GM12878 (cell line): ENCODE measurements around the gene NFKBIA. TPM values are rescaled to one million over a fixed set of nuclear protein-coding genes. Genes with fewer than 3 reads are reported as not detected.

Experiments
- ATAC-seq: fragments of 200-7000 bp; cut with Tn5 transposase; 3 replicates; pipeline ENCODE4 v1.9.1; 2020; ENCODE audit warnings: mild to moderate bottlenecking, moderate library complexity
- BruUV-seq: library from RNA; stranded (reverse); fragments of 400-500 nt; replicated peaks from 2 replicates; lab custom pipeline; 2021; lab: Mats Ljungman, UMichigan
- CTCF ChIA-PET: fragments of 300-600 bp; sonication (Branson Sonifier 250); formaldehyde crosslinking; extraction: SDS; loops from one replicate; lab custom pipeline; 2021; ENCODE audit warnings: inconsistent platforms; lab: Yijun Ruan, JAX
- POLR2A ChIA-PET: fragments of 350-600 bp; formaldehyde crosslinking; extraction: SDS; loops from one replicate; lab custom pipeline; 2021; ENCODE audit warnings: inconsistent platforms; lab: Charles Lee
- RAD21 ChIA-PET: fragments of 300-600 bp; sonication (Branson Sonifier 250); formaldehyde crosslinking; loops from one replicate; lab custom pipeline; 2023; ENCODE audit warnings: antibody characterized with exemption; ENCODE audit not compliant: unreplicated experiment; lab: Charles Lee
- SMC1A ChIA-PET: fragments of 300-600 bp; sonication (Branson Sonifier 250); formaldehyde crosslinking; loops from one replicate; lab custom pipeline; 2023; ENCODE audit not compliant: unreplicated experiment, uncharacterized antibody; lab: Charles Lee
- DNase-seq: peaks from one replicate; pipeline ENCODE4 v3.0.0-alpha.2; 2011; ENCODE audit warnings: low read depth, low spot score
- FAIRE-seq: peaks from 3 replicates; lab custom pipeline; 2011; peaks lifted over from hg19 to GRCh38; lab: Jason Lieb, UNC
- H2AFZ ChIP-seq: 2 replicates; pipeline ENCODE4 v1.6.0; 2011; ENCODE audit warnings: low read depth, low read length, control low read depth; ENCODE audit not compliant: control insufficient read depth
- H3K27ac ChIP-seq: 2 replicates; pipeline ENCODE4 v1.5.1; 2011; ENCODE audit warnings: control low read depth; ENCODE audit not compliant: control insufficient read depth, insufficient read depth
- H3K27me3 ChIP-seq, 2 experiments: replicated peaks in 1 of 2; 2 replicates each; pipeline versions ENCODE4 v1.6.0 to v1.6.1; 2011; ENCODE audit warnings: low read length in 1 of 2; ENCODE audit not compliant: control insufficient read depth in 2 of 2, insufficient read depth in 2 of 2
- H3K36me3 ChIP-seq, 2 experiments: 2 replicates each; pipeline ENCODE4 v1.5.1; 2011; ENCODE audit warnings: low read length in 1 of 2; ENCODE audit not compliant: control insufficient read depth in 2 of 2, insufficient read depth in 2 of 2
- H3K4me1 ChIP-seq: 2 replicates; pipeline ENCODE4 v1.6.1; 2011; ENCODE audit warnings: mild to moderate bottlenecking, low read length, moderate library complexity, mixed read lengths; ENCODE audit not compliant: control insufficient read depth, insufficient read depth
- H3K4me2 ChIP-seq: 2 replicates; pipeline ENCODE4 v1.6.0; 2011; ENCODE audit warnings: control low read depth; ENCODE audit not compliant: control insufficient read depth, insufficient read depth
- H3K4me3 ChIP-seq: fragments of 200-600 bp; sonication (generic); 2 replicates; pipeline ENCODE4 v1.5.1; 2016
- H3K79me2 ChIP-seq: 2 replicates; pipeline ENCODE4 v1.6.0; 2011; ENCODE audit warnings: low read length; ENCODE audit not compliant: control insufficient read depth, insufficient read depth
- H3K9ac ChIP-seq: 2 replicates; pipeline ENCODE4 v1.8.0; 2011; ENCODE audit warnings: low read length, control low read depth, mixed read lengths; ENCODE audit not compliant: control insufficient read depth, insufficient read depth
- H3K9me3 ChIP-seq: replicated peaks from 3 replicates; pipeline ENCODE4 v1.5.1; 2011; ENCODE audit warnings: mild to moderate bottlenecking, low read length; ENCODE audit not compliant: control insufficient read depth, insufficient read depth
- H4K20me1 ChIP-seq: 2 replicates; pipeline ENCODE4 v1.6.0; 2011; ENCODE audit not compliant: control insufficient read depth, insufficient read depth
- ASH2L ChIP-seq: fragments of 300-600, 200-600 bp; sonication (generic); IDR thresholded peaks from 2 replicates; pipeline ENCODE4 v1.6.1; 2017; ENCODE audit warnings: low read depth, mild to moderate bottlenecking, borderline replicate concordance
- ATF2 ChIP-seq: IDR thresholded peaks from 2 replicates; pipeline ENCODE4 v1.6.1; 2012; ENCODE audit warnings: low read length, inconsistent platforms
- BCL11A ChIP-seq: IDR thresholded peaks from 2 replicates; pipeline ENCODE4 v1.6.1; 2011; ENCODE audit warnings: low read depth, low read length
- ETV6 ChIP-seq, 2 experiments: fragments of 450-650 bp in 1 of 2; IDR thresholded peaks in 1 of 2; conservative IDR thresholded peaks in 1 of 2; 2 replicates each; pipeline ENCODE4 v1.6.1; 2014; ENCODE audit warnings: antibody characterized with exemption in 1 of 2, borderline replicate concordance in 1 of 2, low read depth in 1 of 2, mild to moderate bottlenecking in 1 of 2, moderate library complexity in 1 of 2
- IRF4 ChIP-seq: IDR thresholded peaks from 2 replicates; pipeline ENCODE4 v1.6.1; 2011; ENCODE audit warnings: low read depth, low read length
- LARP7 ChIP-seq: fragments of 450-650 bp; IDR thresholded peaks from 2 replicates; pipeline ENCODE4 v1.6.1; 2017; ENCODE audit warnings: mild to moderate bottlenecking
- NR2F1 ChIP-seq: fragments of 450-650 bp; conservative IDR thresholded peaks from 2 replicates; pipeline ENCODE4 v1.6.1; 2017; ENCODE audit warnings: mild to moderate bottlenecking
- NRF1 ChIP-seq: conservative IDR thresholded peaks from 2 replicates; pipeline ENCODE4 v1.6.1; 2011; ENCODE audit warnings: mild to moderate bottlenecking, low read depth, low read length, improper control_type of control experiment
- SMARCA5 ChIP-seq: fragments of 450-650 bp; IDR thresholded peaks from 2 replicates; pipeline ENCODE4 v1.6.1; 2017; ENCODE audit warnings: mild to moderate bottlenecking
- SREBF1 ChIP-seq: IDR thresholded peaks from 2 replicates; pipeline ENCODE4 v1.6.1; 2012; ENCODE audit warnings: mild to moderate bottlenecking, low read length
- USF2 ChIP-seq: IDR thresholded peaks from 2 replicates; pipeline ENCODE4 v1.6.1; 2011; ENCODE audit warnings: low read depth, low read length, improper control_type of control experiment, borderline replicate concordance
- ZNF217 ChIP-seq: fragments of 450-650 bp; IDR thresholded peaks from 2 replicates; pipeline ENCODE4 v1.6.1; 2017; ENCODE audit warnings: antibody characterized with exemption, mild to moderate bottlenecking
- ZNF274 ChIP-seq: IDR thresholded peaks from one replicate; pipeline ENCODE4 v1.8.0; 2011; ENCODE audit not compliant: insufficient read length, insufficient read depth
- WGBS: methylation state at CpG from one replicate; pipeline ENCODE4 v1.1.6; 2016; ENCODE audit warnings: low lambda C conversion rate; ENCODE audit not compliant: insufficient replicate concordance, insufficient coverage; ENCODE audit errors: missing lambda C conversion rate; 5-methylcytosine and 5-hydroxymethylcytosine counted together
- in situ Hi-C: fragments of 300-500 bp; cut with MboI; formaldehyde crosslinking; loops from 9 replicates; pipeline ENCODE4 v1.14.3; 2018; ENCODE audit warnings: mixed read lengths
- intact Hi-C: fragments of 100-400 bp; cut with micrococcal nuclease; formaldehyde crosslinking; loops from one replicate; pipeline ENCODE4 v1.14.2; 2022; ENCODE audit not compliant: unreplicated experiment
- polyA plus RNA-seq, 11 experiments: library from polyadenylated mRNA; depleted of rRNA in 4 of 11; unstranded in 6 of 11; stranded (reverse) in 5 of 11; fragments of >200 nt; fragmentation: Nextera tagmentation in 4 of 11; fragmentation: Illumina TruSeq in 1 of 11; extraction: Ambion mirVana in 4 of 11; extraction: Trizol in 1 of 11; gene quantifications; 1 replicate in 1 of 11; 2 replicates in 10 of 11; pipeline versions ENCODE4 v1.2.1 to v1.2.3, GENCODE V29; 2011 to 2016; ENCODE audit warnings: inconsistent platforms in 2 of 11, missing spikeins in 2 of 11, low read depth in 1 of 11
- total RNA-seq, 4 experiments: library from RNA; depleted of rRNA in 3 of 4; stranded (reverse); fragments of >200 nt in 3 of 4; fragmentation: Illumina TruSeq in 1 of 4; extraction: Trizol in 1 of 4; gene quantifications; 2 replicates each; pipeline versions ENCODE4 v1.2.1 to v1.2.3, GENCODE V29; 2013 to 2021
- TF ChIP-seq, protein P1 (sequence below): fragments of 450-650 bp; IDR thresholded peaks from 2 replicates; pipeline ENCODE4 v1.6.1; 2016; ENCODE audit warnings: mild to moderate bottlenecking, moderate library complexity, borderline replicate concordance

Gene NFKBIA
- total and polyA plus RNA-seq, 10 of the 15 experiments (the other 5 are each of a cell fraction or from before 2014, with no cell fraction given) = 123 to 419 (median 267) TPM

DNA sequence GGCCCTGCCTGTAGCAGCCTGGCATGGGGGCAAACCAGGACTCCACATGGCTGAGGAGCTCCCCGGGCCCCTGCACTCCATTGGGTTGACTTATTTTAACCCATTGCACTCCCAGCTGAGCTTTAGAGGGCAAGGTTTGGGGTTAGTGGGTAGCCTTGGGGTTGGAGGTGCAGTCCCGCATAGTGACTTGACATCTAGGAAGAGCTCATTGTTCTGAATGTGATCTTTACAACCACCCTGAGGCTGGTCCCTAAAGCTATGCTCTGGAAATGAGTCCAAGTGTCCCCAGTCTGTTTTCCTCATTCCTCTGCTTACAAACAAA is 36.4 kb downstream of the NFKBIA start:
- 47% methylated on average over 2 of the region's 2 CpGs for WGBS
- no peak for FAIRE-seq
- intact Hi-C loops = no loop called here

More for the DNA sequence above, 36.4 kb downstream of the NFKBIA start:
- Histone ChIP-seq H4K20me1 (no peaks in the 10 kb centered on the region), H3K4me3 (no peak overlapping the region), H3K79me2 (no peaks in the 10 kb centered on the region), H3K27me3 (no peaks in the 10 kb centered on the region), H3K27ac (peak overlapping the region; percentile 68), H3K9me3 (peaks cover 3% of the 10 kb centered on the region; the same call in 2 of the 3 replicates), H3K4me2 (peak overlapping the region; percentile 73), H3K9ac (no peak overlapping the region; the same call in 1 of the 2 replicates), H3K36me3 (no peaks in the 10 kb centered on the region; a peak in 1 of 4 replicates), H3K4me1 (peaks cover 38% of the 10 kb centered on the region), H2AFZ (peak overlapping the region; percentile 40; the same call in 1 of the 2 replicates)
- SMC1A ChIA-PET = interaction anchor here (0.9 to 2.3 kb wide), 6 partner anchors 24 to 138 kb away, joined by 3 to 7 read pairs (median 4); no protein-coding TSS in a partner anchor
- no TSS peak for BruUV-seq
- POLR2A ChIA-PET = interaction anchor here (0.7 to 2.8 kb wide), 10 partner anchors 15 to 81 kb away, joined by 3 to 9 read pairs (median 5); partner anchors contain the start of genes NFKBIA and PSMA6
- ATAC-seq (peak; percentile 49), DNase-seq (no peak)
- CTCF ChIA-PET = interaction anchor here (0.6 to 2.9 kb wide), 7 partner anchors 22 to 156 kb away, joined by 3 to 8 read pairs (median 4); partner anchors contain the start of gene NFKBIA
- in situ Hi-C loops = no loop called here
- TF ChIP-seq ETV6 (conservative IDR thresholded peaks at IDR 0.05 in 1 of 2, IDR thresholded peaks at IDR 0.05 in 1 of 2; ENCODE audit: borderline replicate concordance in 1 of 2, low read depth in 1 of 2) (no peak), ASH2L (no peak), ZNF274 (no peak), ATF2 (no peak), SREBF1 (no peak), IRF4 (no peak), SMARCA5 (no peak), BCL11A (no peak), LARP7 (no peak), NR2F1 (no peak), NRF1 (no peak), USF2 (no peak), ZNF217 (no peak)
- TF ChIP-seq, protein P1, sequence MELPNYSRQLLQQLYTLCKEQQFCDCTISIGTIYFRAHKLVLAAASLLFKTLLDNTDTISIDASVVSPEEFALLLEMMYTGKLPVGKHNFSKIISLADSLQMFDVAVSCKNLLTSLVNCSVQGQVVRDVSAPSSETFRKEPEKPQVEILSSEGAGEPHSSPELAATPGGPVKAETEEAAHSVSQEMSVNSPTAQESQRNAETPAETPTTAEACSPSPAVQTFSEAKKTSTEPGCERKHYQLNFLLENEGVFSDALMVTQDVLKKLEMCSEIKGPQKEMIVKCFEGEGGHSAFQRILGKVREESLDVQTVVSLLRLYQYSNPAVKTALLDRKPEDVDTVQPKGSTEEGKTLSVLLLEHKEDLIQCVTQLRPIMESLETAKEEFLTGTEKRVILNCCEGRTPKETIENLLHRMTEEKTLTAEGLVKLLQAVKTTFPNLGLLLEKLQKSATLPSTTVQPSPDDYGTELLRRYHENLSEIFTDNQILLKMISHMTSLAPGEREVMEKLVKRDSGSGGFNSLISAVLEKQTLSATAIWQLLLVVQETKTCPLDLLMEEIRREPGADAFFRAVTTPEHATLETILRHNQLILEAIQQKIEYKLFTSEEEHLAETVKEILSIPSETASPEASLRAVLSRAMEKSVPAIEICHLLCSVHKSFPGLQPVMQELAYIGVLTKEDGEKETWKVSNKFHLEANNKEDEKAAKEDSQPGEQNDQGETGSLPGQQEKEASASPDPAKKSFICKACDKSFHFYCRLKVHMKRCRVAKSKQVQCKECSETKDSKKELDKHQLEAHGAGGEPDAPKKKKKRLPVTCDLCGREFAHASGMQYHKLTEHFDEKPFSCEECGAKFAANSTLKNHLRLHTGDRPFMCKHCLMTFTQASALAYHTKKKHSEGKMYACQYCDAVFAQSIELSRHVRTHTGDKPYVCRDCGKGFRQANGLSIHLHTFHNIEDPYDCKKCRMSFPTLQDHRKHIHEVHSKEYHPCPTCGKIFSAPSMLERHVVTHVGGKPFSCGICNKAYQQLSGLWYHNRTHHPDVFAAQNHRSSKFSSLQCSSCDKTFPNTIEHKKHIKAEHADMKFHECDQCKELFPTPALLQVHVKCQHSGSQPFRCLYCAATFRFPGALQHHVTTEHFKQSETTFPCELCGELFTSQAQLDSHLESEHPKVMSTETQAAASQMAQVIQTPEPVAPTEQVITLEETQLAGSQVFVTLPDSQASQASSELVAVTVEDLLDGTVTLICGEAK = no peak
- RAD21 ChIA-PET = interaction anchor here (0.7 to 5.2 kb wide), 8 partner anchors 10 to 186 kb away, joined by 3 to 32 read pairs (median 3); partner anchors contain the start of genes NFKBIA and PSMA6
